NCI-H187 treated with DMSO at 0.1 percent for 48 hours (cell line): Measurements from ENCODE around the gene ATP13A3.

Experiments
- DNase-seq: peaks from one replicate; lab custom pipeline; 2025; lab: John Stamatoyannopoulos, UW

ATP13A3 gene

DNA sequence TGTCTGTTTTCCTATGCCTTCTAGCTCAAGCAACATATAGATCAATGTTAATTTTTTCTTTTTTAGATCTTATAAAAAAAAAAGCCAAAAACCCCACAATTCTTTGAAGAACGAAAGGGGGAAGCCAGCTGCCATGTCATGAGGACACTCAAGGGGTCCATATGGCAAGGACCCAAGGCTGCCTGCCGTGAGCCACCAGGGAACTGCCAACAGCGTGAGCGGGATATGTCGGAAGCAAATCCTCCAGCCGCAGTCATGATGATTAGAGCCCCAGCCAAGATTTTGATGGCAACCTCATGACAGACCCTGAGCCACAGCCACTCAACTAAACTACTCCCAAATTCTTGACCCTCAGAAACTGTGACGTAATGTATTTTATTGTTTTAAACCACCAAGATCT lies 94.2 kb downstream of the ATP13A3 start:
- no peak for DNase-seq

DNA sequence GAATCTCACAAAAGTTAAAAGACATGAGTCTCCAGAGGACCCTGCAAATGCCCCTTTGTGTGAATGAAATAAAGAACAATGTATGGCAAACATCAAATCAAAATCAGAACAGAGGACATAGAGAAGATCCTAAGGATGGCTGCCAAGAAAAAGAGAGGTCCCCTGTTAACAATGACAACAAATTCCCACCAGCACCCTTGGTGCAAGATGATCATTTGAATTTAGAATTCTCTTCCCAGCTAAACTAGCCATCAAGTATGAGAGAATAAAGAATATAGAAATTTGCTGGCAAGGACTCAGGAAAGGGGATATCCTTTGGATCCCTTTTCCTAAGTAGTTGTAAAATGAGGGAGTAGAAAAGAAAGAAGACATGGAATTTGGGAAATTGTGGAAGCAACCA lies 96.0 kb downstream of the ATP13A3 start:
- no peak for DNase-seq

DNA sequence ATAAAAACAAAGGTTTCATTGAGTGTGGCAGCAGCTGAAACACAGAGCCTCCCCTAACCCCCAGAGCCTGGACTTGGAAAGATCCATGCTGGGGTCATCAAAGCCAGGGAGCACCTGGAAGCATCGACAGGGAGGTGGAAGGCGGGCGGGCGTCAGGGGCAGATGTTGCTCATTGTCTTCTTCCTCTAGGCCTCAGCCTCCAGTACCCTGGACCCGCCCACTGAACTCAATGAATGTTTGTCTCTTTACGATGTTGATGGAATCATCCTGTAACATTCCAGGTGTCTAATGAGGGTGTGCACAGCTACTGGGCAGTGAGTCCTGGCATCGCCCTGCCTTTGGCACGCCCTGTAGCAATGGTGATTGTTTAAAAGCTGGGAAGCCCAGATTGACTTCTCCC lies 97.5 kb downstream of the ATP13A3 start:
- no peak for DNase-seq

DNA sequence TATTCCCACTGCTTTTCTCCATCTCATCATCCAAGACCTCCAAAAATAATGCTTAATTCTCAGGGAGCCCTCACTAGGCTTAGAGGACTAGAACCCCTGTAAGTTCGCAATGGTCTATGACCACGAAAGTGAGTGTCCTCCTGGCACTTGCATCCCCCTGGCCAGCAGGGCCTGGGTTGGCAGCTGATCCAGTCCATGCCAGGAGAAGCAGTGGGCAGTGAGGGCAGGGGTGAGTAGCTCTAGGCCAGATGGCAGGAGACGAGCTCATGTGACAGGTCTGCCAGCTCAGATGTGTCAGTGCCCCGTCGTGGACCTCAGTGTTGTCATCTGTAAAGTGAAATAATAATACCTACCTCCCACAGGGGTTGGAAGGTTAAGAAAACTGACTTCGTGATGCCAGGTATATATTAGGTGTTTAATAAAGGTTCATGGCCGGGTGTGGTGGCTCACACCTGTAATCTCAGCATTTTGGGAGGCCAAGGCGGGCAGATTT lies 98.8 kb downstream of the ATP13A3 start:
- DNase-seq, result no peak

DNA sequence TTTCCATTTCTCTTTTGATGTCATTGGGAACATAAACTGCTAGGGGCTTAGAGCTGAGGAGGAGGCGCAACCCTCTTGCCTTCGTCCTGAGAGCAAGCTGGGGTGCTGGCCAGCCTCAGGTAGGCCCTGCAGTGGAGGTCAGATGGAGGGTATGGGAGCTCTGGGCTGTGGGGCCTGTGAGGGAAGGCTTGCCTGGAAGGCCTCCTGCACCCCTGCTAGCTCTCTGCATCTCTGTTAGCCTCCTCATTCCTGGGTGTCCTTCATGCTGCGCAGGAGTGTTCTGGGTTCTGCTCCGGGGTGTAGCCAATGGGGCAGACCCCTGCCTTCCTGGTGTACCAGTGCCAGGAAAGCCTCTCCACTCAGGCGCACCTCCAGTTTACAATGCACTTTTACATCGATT lies 99.5 kb downstream of the ATP13A3 start:
- DNase-seq, result no peak

DNA sequence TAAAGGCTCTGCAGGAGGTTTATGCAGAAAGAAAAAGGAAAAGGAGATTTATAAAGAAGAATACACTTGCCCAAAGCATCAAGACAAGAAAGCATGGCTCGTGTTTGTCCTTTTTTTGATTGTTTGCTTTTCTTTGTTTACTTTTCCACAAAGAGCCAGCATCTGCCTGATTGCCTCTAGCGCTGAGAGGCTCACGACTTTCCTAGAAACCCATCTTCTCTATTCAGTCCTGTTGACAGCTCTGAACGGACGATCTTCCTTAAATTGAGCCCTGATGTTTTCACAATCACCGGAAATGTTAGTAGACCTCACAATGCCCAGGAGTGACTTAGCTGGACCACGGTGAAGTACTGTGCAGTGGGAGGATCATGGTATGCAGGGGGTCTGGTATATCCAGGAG lies 100.2 kb downstream of the ATP13A3 start:
- DNase-seq, result no peak

DNA sequence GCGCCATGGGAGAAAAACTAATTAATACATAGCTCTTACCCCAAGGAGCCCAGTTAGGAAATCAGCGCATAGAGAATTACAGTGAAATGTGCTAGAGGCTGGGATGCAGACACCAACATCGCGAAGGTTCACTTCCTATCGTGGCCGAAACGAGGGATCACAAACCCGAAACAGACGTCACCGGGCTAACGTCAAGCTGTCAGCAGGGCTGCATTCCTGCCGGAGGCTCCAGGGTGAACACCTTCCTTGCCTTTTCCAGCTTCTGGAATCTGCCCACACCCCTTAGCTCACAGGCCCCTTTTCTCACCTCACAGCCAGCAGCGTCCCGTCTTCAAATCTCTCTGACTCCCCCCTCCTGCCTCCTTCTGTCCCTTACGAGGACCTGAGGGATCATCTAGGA lies 100.7 kb downstream of the ATP13A3 start:
- no peak for DNase-seq

DNA sequence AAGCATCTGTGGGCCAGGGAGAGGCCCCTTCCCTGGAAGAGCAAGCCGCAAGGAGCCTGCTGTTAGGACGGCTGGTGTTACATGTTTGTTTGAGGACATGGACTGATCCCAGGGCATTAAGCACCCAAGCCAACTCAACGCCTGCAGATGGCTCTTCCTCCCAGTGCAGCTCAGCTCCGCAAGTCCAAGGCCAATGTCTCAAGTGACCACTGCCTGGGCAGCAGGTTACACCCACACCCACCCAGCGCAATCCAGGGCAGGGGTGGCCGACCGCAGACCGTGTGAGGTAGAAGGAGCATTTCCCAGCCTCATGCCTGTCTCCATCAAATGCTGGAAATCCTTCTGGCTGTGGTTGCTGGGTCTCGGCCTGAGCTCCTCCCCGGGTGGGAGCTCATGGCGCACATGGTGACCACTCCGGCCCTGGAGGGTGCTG lies 102.2 kb downstream of the ATP13A3 start:
- DNase-seq, result no peak

DNA sequence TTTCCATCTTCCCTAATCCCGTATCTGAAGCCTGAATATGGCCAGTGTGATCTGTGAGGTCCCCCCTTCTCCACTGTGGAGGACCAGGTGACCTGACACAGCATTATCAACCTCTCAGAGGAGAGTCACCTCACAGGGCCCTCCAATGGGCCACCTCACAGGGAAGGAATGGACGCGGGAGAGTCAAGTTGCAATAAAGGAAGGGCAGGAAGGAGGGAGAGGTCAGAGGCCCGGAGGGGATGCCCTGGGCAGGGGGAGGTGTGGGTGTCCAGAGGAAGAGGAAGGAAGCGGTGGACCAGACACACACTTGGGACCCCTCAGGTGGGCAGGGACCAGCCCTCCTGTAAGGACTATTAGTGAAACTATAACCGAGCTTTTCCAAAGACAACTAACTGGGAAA lies 102.6 kb downstream of the ATP13A3 start:
- no peak for DNase-seq

DNA sequence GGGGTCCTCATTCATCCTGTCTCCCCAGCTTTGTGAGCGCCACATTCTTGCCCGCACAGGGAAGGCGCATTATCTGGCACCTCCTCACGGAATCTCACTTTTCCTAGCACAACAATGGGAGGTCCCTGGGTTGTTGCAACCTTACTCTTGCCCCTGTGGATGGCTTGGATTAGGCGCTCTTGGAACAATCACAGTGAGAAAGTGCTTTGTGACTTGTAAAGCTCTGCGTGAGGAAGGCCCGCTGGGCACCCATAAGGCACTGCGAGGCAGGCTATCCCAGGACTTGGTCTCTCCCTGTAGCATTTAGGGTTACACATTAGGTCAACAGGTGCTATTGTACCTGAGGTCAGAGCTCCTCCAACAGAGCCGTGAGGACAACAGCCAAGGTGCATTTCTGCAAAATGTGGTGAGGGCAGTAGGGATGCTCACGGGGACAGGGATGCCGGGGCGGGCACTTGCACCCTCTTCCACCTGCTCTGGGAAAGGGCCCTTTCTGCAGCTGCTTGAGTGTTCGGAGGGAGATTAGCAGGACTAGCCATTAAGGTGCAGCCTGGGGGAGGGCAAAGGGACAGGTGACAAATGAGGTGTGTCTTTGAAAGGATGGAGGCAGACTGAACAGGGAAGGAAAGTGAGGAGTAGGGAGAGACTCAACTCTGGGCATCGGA lies 103.4 kb downstream of the ATP13A3 start:
- no peak for DNase-seq

DNA sequence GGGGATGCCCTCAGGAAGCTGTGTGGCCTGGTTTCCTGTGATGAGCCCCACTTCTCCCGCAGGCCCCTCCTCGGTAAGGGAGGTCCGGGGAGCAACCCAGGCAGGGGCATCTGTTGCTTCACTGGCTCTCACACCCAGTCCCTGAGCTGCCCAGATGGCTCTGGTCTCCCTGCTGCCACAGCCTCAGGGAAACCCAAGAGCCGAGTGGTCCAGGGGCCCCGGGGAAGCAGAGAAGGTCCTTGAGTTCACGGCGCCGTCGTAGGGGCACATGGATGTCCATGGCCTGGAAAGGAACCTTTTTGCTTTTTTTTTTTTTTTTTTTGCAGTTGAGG lies 103.9 kb downstream of the ATP13A3 start:
- no peak for DNase-seq

DNA sequence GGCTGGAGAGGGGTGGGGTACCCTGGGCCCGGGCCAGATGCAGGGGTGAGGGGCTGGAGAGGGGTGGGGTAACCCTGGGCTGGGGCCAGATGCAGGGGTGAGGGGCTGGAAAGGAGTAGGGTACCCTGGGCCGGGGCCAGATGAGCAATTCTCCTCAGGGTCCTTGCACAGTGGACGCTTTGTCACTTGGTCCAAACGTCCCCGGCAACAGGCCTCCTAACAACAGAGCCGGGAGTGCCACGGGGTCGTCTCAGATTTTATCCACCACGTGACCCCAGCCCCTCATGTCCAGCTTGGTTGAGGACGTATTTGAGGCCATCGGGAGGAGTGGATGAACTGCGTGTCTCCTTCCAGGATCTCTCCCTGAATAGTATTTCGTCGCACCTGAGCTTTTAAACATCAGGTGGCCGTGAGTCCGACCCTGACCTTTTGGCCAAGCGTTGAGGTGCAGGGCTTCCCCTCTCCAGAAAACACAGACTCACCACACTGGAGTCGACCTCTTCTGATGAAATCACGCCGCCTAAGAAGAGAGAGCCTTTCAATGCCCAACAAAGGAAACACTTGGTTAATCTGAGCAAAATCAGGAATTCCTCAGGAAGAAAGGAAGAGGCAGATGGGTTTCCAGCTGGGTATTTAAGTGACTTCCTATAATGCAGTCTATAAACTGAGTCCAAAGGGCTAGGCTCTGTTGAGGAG lies 104.5 kb downstream of the ATP13A3 start:
- no peak for DNase-seq

DNA sequence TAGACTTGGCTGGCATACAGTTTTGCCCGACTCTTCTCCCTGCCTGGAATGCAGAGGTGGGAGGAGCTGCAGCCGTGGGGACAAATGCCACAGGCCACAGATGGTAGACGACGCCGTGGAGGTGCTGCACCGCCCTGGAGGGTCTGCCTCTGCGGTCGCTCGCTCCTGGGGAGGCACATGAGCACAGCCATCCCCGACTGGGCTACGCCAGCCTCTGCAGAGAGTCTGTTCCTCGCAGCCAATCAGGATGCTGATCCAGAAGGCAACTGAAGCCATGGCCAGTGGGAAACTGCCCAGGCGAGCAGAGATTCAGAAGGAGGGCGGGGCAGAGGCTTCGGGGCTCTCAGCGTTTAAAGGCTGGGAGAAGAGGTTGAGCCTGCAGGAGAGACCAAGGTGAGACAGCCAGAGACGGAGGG lies 105.3 kb downstream of the ATP13A3 start:
- DNase-seq, result no peak

DNA sequence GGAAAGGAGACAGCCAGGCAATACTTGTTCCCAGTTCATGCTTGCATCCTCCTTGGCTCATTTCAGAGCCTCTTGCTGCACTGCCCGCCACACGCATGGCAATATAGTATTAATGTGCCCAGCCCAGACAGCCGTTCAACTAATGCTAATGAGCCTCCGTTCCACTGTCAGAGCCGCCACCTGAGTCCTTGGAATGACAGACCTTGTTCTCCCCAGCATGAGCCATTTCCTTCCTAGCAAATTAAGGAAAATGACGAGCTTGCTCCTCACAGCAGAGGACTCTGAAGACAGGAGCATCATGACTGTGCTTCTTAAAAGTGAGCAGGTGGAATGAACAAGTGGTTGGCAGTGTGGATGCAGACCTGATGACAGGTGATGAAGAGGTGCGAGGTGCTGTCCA lies 106.5 kb downstream of the ATP13A3 start:
- DNase-seq, result no peak

DNA sequence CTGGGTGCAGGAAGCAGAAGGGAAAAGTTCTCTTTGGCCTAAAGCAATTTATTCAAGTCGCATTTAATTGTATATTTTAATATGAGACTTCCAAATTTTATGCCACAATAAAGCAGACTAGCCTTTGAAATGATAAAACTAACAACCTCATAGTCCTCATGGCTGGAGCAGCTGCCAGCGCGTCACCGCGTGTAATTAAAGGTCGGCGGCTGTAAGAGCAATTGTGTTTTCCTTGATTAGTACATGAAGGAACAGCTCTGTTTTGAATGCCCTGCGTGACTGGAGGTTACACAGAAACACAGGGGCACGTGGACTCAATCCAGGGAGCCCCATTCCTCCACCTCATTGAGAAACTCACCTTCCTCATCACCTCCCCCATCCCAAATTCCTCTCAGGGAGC lies 107.2 kb downstream of the ATP13A3 start:
- DNase-seq, result no peak

DNA sequence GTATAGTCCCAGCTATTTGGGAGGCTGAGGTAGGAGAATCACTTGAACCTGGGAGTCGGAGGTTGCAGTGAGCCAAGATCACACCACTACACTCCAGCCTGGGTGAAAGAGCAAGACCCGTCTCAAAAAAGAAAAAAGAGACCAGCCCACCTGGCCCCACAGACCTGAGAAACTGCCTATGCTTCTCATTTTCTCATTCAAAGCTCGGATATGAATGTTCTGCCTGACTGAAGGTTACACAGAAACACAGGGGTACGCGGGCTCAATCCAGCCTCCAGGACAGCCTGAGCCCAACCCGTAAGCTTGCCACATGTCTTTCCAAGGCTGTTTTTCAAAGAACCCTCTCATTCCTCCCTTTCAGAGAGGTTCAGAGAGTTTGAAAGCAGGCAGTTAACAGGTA lies 107.6 kb downstream of the ATP13A3 start:
- DNase-seq, result no peak

DNA sequence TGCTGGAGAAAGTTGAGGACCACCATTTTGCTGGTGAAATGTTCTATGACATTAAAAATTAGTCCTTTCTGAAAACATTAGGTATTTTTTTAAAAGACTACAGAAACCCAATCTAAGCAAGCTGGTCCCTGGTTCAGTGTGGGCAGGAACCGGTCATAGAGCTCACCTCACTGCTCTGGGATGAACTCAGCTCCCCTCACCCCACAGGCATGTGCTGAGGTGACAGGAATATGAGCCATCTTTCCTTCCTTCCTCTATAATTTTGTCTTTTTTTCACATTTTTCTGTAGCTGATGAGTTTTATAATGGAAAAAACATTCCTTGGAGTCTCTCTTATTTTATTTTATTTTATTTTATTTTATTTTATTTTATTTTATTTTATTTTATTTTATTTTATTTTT lies 109.1 kb downstream of the ATP13A3 start:
- DNase-seq, result no peak

DNA sequence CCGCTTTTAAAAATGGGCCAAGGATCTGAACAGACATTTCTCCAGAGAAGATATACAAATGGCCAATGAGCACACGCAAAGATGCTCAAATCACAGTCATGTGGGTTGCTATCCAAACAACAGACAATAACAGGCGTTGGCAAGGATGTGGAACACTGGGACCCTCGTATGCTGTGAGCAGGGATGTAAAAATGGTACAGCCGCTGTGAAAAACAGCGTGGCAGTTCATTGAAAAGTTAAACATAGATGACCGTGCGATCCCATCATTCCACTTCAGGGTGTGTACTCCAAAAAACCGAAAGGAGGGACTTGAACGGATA lies 110.6 kb downstream of the ATP13A3 start:
- no peak for DNase-seq

DNA sequence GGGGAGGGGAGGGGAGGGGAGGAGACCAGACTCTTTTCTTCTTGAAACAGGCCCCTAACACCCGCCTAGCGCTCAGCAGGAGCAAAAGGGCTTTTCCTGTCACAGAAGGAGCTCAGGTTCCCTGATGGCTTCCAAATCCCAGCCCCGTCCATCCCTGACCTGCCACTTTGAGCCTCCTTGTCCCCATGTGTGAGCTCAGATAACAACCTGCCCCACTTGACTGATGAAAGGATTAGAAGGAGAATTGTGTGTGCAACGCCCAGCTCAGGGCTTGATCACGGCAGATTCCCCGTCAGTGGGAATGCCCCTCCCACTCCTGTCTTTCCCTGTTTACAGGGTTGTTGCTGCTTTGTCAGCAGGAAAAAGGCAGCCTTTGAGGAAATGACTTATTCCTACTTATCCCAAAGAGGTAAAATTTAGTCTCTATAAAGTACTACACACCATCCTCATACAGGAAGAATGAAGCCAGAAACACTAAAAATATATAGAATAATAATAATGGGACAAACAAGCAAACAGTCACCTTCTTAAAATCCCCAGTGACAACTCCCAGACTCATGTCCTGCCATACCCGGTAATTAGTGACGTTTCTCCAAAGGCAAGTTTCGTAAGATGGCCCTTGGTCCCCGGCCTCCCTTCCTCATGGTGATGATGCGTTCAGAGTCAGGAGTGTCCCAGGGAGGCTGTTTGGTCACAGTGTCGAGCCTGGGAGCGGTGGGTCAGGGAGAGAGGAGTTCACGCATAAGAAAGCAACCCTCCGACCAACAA lies 111.1 kb downstream of the ATP13A3 start:
- peak; percentile 53 for DNase-seq

DNA sequence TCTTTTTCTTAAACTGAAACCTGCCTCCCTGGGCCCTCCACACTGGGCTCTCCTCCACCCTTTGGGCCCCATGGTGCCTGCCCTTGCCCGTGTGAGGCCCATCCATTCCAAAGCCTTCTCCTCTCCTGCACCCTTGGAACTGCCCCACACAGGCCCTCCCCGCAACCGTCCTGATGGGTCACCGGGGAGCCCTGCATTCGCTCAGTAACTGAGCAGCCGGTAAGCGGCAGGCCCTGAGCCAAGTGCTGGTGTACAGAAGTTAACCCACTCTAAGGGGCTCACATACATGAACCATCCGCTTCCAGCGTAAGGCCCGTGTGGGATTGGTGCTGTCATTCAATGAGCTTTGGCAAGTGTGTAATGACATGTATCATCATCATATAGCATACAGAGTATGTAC lies 111.9 kb downstream of the ATP13A3 start:
- no peak for DNase-seq

DNA sequence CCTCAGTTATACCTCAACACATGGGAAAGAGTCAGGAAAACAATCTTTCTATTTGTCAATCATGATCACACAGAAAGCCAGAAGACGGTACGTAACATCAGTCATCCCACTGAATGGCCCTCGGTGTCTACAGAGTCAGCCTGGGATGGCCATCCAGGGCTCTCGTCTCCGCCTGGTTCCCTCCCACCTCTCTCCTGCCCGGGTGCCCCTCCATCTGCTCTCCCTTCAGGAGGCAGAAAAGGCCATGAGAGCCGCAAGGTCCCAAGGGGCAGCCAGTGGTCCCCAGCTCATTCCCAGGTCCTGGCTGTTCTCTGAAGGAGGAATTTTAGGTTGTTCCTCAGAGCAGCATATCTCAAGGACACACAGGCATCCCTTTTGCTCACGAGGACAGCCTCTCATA lies 112.9 kb downstream of the ATP13A3 start:
- DNase-seq, result no peak

DNA sequence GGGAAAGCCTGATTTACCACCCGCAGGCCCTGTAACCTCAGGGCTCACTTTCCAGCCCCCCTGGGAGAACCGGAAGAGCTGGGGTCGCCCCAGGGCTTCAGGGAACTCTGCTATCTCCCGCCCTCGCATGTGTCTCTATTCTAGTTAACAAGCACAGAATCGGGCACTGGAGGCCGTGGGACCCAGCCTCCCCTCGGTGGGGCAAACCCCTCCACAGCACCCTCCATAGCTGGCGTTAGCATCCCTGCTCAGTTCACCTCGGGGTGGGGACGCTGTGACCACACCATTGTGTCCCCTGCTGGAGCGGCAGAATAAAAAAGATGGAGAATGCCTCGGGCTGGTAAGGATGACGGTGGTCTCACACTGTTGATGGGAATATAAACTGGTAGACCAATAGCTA lies 113.8 kb downstream of the ATP13A3 start:
- DNase-seq, result no peak

DNA sequence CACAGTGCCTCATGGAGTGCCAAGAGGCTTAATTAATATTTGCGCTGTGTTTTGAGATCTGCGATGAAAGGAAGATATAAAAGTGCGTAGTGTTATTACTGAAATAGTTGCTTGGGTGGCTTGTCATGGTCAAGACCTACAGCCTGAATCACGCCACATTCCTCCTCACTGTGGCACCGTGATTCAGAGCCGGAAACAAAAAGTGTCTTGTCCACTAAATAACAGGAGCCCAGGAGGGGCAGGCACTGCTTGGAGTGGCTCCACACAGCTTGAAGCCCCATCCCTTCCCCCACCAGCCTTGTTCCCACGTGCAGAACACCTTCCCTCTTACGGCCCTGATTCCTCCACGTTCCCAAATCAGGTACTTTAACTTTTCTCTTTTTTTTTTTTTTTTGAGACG lies 116.0 kb downstream of the ATP13A3 start:
- no peak for DNase-seq
